Suprapubic skin (tissue), 4 donors: ENCODE measurements around the gene JOSD2. TPM values are rescaled to one million over a fixed set of nuclear protein-coding genes. Genes with fewer than 3 reads are reported as not detected.
A peak's percentile ranks its signal among the peaks of the same experiment; 100 is the strongest.

ENCODE experiments used
- DNase-seq, 2 donors: peaks; one replicate each; pipeline ENCODE4 v3.0.0-alpha.2; 2019; ENCODE audit warnings: low spot score in 2 of 2
- H3K27ac ChIP-seq: fragments of 200-600 bp; sonication (generic); one replicate; pipeline ENCODE4 v1.5.1; 2019
- H3K27me3 ChIP-seq: fragments of 200-600 bp; sonication (generic); one replicate; pipeline ENCODE4 v1.5.1; 2019
- H3K36me3 ChIP-seq: fragments of 200-600 bp; sonication (generic); one replicate; pipeline ENCODE4 v1.5.1; 2019
- H3K4me1 ChIP-seq: fragments of 200-600 bp; sonication (generic); one replicate; pipeline ENCODE4 v1.5.1; 2019
- H3K4me3 ChIP-seq: fragments of 200-600 bp; sonication (generic); one replicate; pipeline ENCODE4 v1.5.1; 2019; ENCODE audit warnings: mild to moderate bottlenecking
- H3K9me3 ChIP-seq: fragments of 200-600 bp; sonication (generic); one replicate; pipeline ENCODE4 v1.5.1; 2019
- CTCF ChIP-seq, 2 donors: fragments of 200-600 bp in 1 of 2; fragments of 450-650 bp in 1 of 2; sonication (generic) in 1 of 2; IDR thresholded peaks; one replicate each; pipeline ENCODE4 v1.5.1; 2016 to 2019; ENCODE audit warnings: antibody characterized with exemption in 2 of 2, mild to moderate bottlenecking in 1 of 2, moderate library complexity in 1 of 2
- EP300 ChIP-seq: sonication (generic); formaldehyde crosslinking; IDR thresholded peaks from one replicate; pipeline ENCODE4 v1.6.1; 2017; ENCODE audit warnings: antibody characterized with exemption
- POLR2A ChIP-seq, 2 donors: fragments of 450-650 bp; IDR thresholded peaks; one replicate each; pipeline ENCODE4 v1.6.1; 2017; ENCODE audit warnings: antibody characterized with exemption in 2 of 2, mild to moderate bottlenecking in 2 of 2, moderate library complexity in 2 of 2
- POLR2AphosphoS5 ChIP-seq, 3 donors: sonication (generic); formaldehyde crosslinking; IDR thresholded peaks; one replicate each; pipeline ENCODE4 v1.6.1; 2017; ENCODE audit warnings: antibody characterized with exemption in 3 of 3
- WGBS: methylation state at CpG from one replicate; pipeline ENCODE4 v1.1.5; 2018; 5-methylcytosine and 5-hydroxymethylcytosine counted together
- total RNA-seq, 4 donors: library from RNA; depleted of rRNA; stranded (reverse); fragments of >200 nt; gene quantifications; one replicate each; pipeline ENCODE4 v1.1.0, GENCODE V29; 2016

JOSD2 gene
- total RNA-seq, 4 donors from 2014 or later, result 9.3 to 31.7 (median 28.7) TPM

GRCh38 chr19:50510700-50511068 is 307 bp downstream of the JOSD2 start:
- DNase-seq, result no peak
- no peaks in the 10 kb centered on the region for H3K27me3 ChIP-seq
- H3K4me1 ChIP-seq, result peaks cover 19% of the 10 kb centered on the region
- 9% methylated on average over 3 of the region's 10 CpGs for WGBS
- no peaks in the 10 kb centered on the region for H3K9me3 ChIP-seq
- peak overlapping the region; percentile 64 for H3K4me3 ChIP-seq
- H3K36me3 ChIP-seq, result peaks cover 6% of the 10 kb centered on the region
- TF ChIP-seq POLR2AphosphoS5 (IDR thresholded peaks at IDR 0.05) (no peak), CTCF (IDR thresholded peaks at IDR 0.05) (no peak), EP300 (no peak), POLR2A (IDR thresholded peaks at IDR 0.05) (no peak)
- H3K27ac ChIP-seq, result peak overlapping the region; percentile 67

DNA sequence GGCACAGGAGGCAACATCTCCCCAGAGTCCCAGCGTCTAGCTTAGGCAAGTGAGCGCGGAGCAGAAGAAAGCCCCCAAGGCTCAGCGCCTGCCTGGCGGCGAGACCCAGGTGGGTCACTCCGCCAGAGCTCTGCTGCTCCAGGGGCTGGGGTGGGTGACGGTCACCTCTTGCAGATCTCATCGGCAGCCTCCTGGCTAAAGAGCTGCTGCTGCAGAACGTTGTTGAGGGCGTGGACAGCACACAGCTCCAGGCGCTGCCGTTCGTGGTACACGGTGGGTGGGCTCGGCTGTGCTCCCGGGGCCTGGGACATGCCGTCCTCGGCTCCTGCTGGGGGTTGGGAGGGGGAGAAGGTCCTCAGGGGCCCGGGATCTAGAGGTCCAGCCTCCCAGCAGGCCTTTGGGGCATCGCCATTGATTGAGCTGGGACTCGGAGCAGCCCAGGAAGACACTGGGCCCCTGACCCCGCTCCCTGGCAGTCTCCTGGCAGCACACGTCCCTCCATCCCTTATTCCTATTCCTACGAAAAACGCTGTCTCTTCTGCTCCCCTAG is 795 bp downstream of the JOSD2 start:
- 60% methylated on average over 13 of the region's 26 CpGs for WGBS
- DNase-seq, result peak; percentile 69 to 71
- TF ChIP-seq CTCF (IDR thresholded peaks at IDR 0.05) (no peak), EP300 (no peak)
- no peaks in the 10 kb centered on the region for H3K9me3 ChIP-seq
- H3K4me3 ChIP-seq, result peak overlapping the region; percentile 64
- H3K27me3 ChIP-seq, result no peaks in the 10 kb centered on the region
- H3K27ac ChIP-seq, result peak overlapping the region; percentile 67
- peaks cover 19% of the 10 kb centered on the region for H3K4me1 ChIP-seq
- H3K36me3 ChIP-seq, result peaks cover 6% of the 10 kb centered on the region

DNA sequence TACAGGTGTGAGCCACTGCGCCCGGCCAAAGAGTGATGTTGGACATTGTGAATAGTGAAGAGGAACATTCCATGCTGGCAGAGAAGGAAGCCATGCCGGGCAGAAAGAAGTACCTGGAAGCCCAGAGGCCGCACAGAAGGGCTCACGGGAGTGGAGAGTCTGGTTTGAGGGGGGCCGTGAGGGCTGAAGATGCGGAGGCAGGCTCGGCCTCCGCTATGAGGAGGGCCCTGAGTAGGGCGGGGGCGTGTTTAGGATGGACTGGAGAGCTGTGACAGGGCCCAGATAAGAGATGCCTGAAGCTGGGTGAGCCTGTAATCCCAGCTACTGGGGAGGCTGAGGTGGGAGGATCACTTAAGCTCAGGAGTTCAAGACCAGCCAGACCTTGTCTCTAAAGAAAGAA is 1.6 kb downstream of the JOSD2 start:
- Histone ChIP-seq H3K9me3 (no peaks in the 10 kb centered on the region), H3K27me3 (no peaks in the 10 kb centered on the region), H3K27ac (no peak overlapping the region), H3K36me3 (peaks cover 6% of the 10 kb centered on the region), H3K4me3 (no peak overlapping the region), H3K4me1 (peaks cover 19% of the 10 kb centered on the region)
- no peak for TF ChIP-seq CTCF (IDR thresholded peaks at IDR 0.05)
- TF ChIP-seq POLR2AphosphoS5 (IDR thresholded peaks at IDR 0.05), result no peak
- no peak for TF ChIP-seq EP300
- TF ChIP-seq POLR2A (IDR thresholded peaks at IDR 0.05), result no peak
- DNase-seq, result peak in 1 of 2 donors; percentile 26
- 84% methylated on average over 11 of the region's 11 CpGs for WGBS

- no peak overlapping the region for H3K4me3 ChIP-seq
- H3K27me3 ChIP-seq, result no peaks in the 10 kb centered on the region
- peaks cover 6% of the 10 kb centered on the region for H3K36me3 ChIP-seq
- TF ChIP-seq CTCF (IDR thresholded peaks at IDR 0.05) (no peak), EP300 (no peak), POLR2A (IDR thresholded peaks at IDR 0.05) (no peak), POLR2AphosphoS5 (IDR thresholded peaks at IDR 0.05) (no peak)
- H3K27ac ChIP-seq, result no peak overlapping the region
- H3K4me1 ChIP-seq, result peaks cover 19% of the 10 kb centered on the region
- DNase-seq, result no peak
- WGBS, result 82% methylated on average over 3 of the region's 3 CpGs
- H3K9me3 ChIP-seq, result no peaks in the 10 kb centered on the region
Measured at GRCh38 chr19:50508843-50509190, 2.2 kb downstream of the JOSD2 start.

- WGBS, result 92% methylated on average over 8 of the region's 8 CpGs
- no peak for DNase-seq
- no peaks in the 10 kb centered on the region for H3K27me3 ChIP-seq
Measured at GRCh38 chr19:50507376-50507775, 3.6 kb downstream of the JOSD2 start.

More at GRCh38 chr19:50507376-50507775, 3.6 kb downstream of the JOSD2 start:
- Histone ChIP-seq H3K4me1 (peaks cover 19% of the 10 kb centered on the region), H3K36me3 (peaks cover 6% of the 10 kb centered on the region), H3K9me3 (no peaks in the 10 kb centered on the region), H3K4me3 (no peak overlapping the region), H3K27ac (no peak overlapping the region)
- TF ChIP-seq POLR2AphosphoS5 (IDR thresholded peaks at IDR 0.05), result no peak
- no peak for TF ChIP-seq POLR2A (IDR thresholded peaks at IDR 0.05)
- TF ChIP-seq EP300, result no peak
- TF ChIP-seq CTCF (IDR thresholded peaks at IDR 0.05), result no peak
